ENCODE results near the gene DCDC2C.
"Not testable (repeated sequence)": the region's sequence is repeated elsewhere in the genome, so short reads cannot be mapped to it uniquely, and the experiment has no call there.

The DCDC2C gene

DNA sequence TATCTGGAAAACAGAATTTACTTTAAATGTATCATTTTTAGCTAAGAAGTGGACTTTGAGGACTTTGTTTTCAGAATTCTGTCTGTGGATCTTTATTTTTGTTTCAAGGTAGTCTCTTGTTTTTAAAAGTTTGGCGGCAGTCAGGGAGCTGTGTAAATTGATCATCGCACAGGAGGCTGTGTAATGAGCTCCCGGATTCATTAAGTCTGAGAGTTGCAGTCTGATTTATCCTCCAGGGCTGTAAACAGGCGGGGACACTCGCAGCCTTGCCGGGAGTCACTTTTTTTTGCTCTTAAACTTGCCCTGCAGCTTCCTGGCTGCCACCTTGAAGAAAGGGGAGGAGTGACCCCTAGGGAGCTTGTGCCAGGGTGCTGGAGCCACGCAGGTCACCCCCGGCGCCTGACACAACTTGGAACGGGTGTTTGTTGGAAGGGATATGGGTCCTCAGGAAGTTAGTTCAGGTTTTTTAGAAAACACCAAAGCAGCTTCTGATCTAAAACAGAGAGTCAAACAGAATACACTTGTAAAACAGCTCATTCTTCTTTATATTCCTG is 76.2 kb downstream of the DCDC2C start:
- no peak for DNase-seq

DNA sequence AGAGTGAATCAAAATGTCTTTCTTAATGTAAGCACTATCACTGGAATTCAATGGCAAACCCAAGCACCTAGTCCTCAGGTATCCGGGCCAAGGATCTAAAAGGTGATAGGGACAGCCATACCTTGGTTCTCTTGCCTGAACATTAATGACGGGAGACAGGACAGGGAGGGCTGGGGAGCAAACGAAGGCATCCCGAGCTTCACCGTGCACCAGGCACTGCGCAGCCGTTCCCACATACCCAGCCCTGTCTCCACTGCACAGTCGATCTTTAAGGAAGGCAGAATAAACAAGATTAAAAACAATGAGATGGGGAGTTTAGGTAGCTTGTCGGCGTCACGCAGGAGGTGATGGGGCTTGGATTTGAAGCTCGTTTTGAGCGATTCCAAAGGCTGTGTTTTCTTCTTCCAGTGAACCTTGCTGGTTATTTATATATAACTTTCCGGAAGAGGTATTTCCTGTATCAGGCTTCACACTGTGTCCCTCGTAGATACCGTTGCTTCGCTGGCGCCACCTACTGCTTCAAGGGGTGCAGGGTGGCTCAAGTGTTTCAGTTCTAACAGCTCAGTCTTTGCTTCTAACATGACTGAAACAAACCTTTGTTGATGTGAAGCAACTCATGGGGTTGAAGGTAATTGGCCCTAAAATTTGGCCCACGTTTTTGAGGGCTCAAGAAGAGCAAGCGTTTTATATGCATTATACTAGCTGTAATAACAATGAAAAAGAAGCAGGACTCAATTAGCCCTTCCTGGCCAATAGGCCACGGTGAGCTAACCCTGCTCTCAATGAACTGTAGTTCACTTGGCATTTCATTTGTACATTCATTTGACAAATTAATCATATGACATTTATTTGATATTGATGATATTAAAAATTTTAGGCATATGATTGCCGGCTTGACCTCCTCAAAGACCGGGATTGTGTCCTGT is 77.4 kb downstream of the DCDC2C start:
- DNase-seq: peak; percentile 50

DNA sequence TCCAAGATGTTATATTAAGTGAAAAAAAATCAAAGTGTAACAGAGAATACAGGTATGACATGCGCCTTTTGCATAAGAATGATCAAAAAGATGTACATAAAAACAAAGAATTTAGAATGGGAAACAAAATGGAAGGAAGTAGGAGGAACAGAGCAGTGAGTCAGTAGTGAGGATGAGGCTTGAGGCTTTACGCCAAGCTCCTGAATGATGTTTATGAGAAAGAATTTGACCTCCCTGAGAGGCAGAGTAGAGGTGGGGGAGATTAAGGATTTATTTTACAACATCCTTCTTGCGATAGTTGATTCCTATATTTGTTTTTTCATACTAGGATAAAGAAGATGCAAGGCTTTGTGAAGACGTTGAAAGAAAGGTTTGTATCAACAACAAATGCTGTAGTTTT is 81.4 kb downstream of the DCDC2C start:
- DNase-seq: no peak

DNA sequence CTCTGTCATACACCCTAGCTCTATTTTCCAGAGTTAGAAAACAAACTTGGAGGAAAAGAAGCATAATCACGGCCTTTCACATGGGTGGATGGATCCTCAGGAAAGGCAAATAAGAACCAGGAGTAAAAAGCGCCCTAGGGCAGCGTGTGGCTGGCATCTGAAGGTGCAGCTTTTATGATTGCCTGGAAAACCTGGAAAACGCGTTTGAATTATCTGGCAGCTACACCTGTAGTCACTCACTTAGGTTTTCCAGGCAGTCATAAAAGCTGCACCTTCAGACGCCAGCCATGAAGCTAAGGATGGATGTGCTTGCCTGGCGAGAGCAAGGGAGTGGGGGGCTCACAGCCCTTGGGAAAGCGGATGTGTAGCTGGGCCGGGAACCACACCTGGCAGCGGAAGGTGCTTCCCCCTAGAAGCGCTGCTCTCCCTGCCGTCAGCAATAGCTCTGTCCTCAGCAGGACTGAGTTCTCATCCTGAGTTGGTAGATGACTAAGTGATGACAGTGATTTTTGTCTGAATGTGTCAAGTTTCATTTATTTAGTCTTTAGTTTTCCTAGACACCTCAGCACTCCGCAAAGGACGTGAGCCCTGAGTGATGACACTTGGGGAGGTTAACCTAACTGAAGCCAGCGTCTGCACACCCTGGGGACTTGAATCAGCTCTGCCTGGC is 82.0 kb downstream of the DCDC2C start:
- DNase-seq: no peak

DNA sequence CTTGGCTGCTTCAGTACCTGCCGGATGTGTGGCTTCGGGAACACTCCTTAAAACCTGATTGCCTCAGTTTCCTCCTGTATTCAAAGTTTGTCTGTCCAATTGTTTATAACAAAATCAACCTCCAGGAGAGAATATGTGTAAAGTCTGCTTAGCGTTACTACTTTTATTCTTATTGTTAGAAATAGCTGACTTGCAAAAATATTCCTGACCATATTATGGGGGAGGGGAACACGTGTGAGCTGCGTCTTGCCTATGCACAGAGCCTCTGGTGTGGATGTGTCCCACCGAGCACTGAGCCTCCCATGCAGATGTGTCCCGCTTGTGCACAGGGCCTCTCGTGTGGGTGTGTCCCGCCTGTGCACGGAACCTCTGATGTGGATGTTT is 82.5 kb downstream of the DCDC2C start:
- no peak for DNase-seq

DNA sequence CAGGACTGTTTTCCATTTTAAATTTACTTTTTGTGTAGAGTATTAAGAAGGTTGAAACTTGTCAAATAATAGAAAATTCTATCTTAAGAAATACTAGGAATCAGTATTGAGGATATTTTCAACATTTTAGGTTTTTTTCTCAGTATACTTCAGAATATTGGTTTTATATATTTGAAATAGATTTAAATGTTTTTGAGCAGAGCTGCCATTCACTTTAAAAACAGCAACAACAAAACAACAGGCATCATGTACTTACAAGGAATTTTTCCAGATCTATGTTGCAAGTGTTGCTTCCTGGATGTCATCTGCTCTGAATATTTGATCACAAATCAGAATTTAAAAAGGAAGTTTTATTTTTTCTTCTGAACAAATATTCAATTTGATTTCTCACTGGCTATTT is 84.4 kb downstream of the DCDC2C start:
- DNase-seq: no peak

DNA sequence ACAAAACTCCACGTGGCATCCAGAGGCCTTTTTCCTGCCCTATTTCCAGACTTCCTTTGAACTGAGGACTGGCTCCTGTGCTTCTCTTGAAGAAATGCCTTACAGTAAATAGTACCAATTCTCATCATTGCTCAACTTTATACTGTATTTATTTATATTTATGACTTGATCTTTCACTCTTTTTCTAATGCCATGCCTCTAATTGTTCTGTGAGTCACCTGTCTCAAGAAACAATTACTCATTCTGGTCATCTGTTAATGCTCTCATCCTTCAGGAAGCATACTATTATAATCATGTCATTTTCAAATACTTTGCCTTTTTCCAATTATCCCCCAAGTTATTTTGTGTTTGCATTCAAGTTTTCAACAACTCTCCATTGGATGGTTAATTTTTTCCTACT is 85.9 kb downstream of the DCDC2C start:
- DNase-seq: no peak

DNA sequence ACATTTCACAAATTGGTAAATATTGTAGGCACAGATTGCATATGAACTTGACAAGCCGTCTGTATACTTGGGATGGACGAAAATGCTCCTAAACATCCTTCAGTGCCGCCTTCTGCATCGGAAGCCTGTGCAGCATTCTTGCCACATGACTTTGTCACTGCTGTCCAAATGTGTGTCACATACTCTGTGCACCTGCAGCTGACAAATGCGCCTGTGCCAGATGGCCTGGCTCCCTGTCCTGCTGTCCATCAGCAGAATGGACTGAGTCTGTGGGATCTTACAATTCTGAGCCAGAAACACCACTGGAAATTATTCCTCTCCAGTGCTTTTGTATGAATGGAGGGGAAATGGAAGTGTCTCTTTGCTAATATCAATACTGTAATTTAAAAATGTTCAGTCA is 89.9 kb downstream of the DCDC2C start:
- no peak for DNase-seq

DNA sequence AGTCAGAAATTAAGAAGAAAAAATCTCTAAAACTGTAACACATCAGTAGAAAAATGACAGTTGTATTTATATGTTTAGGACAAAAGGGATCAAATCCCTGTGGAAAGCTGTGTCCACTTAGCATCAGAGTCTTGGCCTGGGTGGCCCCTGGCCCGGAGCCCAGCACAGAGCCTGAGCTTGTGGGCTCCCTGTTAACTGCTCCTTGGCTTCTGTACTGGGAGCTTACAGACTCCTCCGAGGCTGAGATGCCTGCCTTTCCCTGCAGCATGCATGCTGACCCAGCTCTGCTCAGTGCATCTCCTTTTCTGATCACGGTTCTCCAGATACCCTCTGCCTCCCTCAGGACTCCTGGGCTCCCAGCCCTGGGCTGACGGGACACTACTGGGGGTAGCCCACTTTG is 98.1 kb downstream of the DCDC2C start:
- DNase-seq: no peak

DNA sequence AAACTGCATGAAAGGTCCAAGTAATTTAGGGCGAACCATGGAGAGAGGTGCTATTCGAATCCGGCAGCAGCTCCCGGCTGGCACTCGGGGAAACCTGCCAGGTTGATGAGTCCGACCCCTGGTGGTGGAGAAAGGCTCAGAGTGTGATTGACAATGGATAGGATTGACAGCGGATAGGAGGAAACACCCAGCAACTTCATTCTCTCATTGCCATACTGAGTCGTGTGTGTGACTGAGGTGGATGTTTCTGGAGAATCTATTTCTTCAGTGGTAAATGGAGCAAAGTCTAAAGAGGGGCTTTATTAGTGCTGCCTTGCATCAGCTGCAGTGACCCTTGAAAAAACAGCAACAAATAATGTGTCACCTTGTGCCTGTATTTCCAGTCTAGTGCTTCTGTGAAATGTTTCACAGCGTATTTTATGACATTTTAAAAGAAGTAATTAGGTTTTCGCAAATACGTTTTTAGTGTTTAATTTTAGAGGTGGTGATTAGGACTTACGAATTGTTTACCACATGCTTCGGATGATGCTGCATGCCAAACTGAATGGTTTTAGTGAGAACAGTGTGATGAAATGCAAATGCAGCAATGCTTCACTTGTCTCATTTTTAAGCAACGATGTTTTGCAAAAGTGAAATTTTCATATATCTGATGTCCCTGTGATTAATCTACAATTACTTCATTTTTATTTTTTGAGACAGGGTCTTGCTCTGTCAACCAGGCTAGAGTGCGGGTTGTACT is 102.0 kb downstream of the DCDC2C start:
- DNase-seq: no peak

DNA sequence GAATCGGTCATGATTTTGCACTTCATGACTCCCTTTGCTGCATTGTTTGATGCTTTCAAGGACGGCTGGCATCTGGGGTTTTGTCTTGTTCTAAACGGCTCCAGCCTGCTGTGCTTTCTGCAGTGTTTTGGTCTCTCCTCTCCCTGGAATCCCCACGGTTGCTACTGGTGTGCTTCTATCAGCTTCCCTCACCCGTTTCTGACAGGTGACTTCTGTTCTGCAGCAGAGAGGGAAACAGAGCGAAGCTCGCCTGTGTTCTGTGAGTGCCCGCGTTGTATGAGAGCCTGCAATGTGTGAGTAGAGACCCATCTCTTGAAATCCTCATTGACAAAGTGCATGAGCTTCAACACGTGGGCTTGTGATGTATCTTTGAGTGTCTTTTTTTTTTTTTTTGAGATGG is 102.8 kb downstream of the DCDC2C start:
- no peak for DNase-seq

DNA sequence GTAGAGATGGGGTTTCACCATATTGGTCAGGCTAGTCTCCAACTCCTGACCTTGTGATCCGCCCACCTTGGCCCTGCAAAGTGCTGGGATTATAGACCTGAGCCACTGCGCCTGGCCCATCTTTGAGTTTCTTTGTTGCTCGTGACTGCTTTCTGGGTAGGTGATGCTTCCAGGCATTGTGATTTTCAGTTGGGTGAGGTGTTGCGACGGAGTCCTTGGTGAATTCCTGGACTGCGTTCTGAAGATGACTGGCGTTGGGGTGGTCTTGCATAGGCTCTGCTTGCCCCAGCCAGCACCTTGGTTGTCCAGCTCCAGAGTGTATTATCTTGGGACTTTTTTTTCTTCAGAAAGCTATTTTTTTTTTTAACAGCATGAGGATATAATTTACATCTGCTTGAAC is 103.4 kb downstream of the DCDC2C start:
- DNase-seq: no peak

DNA sequence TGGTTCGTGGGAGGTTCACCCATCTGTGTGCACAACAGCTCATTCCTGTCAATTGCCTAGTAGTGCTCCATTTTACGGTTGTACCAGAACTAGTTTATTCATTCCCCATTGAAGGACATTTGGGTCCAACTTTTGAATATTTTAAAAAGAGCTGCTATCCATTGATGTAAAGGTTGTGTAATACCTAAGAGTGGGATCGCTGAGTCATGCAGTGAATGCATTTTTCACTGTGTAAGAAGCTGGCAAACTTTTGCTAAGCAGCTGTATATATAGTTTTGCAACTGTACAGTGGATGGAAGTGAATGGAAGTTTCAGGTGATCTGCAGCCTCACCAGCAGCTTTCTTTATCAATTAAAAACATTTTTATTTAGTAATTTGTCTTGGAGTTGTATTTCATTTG is 104.5 kb downstream of the DCDC2C start:
- no peak for DNase-seq

DNA sequence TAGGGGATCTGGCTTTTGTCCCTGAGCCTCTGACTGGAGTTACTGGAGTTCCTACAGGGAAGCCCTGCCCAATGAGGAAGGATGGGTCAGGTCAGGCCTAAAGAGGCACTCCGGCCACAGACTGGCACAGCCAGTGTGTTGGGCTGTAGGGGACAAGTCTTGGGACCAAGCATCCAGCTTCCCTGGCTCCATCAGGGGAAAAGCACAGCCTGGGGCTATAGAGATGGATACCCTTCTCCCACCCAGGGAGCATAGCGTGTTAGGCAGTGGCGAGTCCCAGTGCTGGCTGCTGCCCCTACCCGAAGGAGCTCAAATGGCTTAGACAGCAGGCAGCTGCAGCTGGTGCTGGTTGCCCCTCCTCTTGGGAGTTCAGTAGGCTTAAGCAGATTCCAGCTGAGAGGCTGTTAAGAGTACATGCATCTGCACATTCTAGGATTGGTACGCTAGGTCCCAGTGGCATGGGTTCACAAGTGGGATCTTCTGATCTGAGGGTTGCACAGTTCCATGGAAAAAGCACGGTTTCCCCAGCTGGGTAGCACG is 111.4 kb downstream of the DCDC2C start:
- DNase-seq: no peak

DNA sequence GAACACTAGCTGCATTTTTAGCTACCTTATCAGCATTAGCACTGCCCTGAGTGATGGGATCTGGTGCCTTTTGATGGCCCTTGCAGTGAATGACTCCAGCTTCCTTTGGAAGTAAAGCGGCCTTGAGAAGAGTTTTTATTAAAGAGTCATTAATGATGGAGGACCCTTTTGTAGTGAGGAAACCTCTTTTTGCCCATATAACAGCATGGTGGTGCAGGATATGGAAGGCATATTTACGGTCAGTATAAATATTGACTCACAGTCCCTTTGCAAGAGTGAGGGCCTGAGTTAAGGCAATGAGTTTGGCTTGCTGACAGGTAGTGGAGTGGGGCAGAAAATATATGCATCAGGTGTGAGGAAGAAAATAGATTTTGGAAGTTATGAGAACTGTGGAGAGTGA is 113.8 kb downstream of the DCDC2C start:
- not testable (repeated sequence) for DNase-seq

DNA sequence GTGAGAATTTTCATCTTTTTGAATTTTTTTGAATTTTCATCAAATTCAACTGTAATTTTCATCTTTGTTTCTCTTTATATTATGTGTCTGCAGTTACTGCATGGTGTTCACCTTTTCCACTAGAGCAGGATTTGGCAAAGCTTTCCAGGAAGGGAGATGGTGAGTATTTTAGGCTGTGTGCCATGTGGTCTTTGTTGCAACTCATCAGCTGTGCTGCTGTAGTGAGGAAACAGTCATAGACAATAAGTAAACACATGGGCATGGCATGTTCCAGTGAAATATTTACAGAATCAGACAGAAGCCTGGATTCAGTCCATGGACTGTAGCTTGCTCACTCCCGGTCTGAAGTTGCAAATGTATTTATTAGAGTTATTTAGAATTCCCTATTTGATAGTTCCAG is 120.4 kb downstream of the DCDC2C start:
- DNase-seq: peak; percentile 2

DNA sequence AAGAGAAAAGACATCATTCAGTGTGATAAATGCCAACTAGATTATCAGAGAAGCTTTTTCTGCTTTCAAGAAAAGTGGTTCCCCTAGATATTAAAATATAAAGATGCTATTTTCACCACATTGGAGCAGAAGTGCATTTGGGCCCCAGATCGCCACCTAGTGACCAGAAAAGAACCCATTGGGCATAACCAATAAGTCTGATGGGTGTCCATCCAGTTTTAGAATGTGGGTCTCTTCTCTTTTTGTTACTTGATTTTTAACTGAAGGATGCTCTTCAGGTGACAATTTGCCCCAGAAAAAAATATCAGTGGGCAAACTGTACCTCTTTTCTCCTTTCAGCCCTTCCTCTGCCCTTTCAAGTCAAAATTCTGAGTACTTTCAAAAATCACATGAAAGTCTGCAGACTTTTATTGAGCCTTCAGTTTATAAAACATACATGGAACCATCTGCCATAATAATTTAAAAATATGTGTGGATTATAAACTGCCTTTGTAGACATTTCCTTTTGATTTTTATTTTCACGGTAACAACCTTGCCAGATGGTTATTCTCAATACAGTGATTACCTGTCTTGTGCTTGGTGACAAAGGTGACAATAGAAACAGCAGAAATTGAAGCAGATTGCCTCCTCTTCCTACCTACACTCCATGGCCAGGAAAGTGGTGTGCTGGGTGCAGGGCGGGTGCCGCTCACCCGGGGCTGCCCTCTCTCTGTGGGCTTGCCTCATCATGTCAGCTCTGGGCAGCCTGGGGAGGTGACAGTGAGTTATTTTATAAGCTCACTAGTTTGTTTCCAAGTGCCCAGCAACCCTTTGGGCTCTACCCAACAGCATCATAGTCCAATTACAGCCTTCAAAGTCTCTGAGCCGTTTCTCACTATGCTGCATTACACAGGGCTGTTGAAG is 124.5 kb downstream of the DCDC2C start:
- peak; percentile 7 for DNase-seq

DNA sequence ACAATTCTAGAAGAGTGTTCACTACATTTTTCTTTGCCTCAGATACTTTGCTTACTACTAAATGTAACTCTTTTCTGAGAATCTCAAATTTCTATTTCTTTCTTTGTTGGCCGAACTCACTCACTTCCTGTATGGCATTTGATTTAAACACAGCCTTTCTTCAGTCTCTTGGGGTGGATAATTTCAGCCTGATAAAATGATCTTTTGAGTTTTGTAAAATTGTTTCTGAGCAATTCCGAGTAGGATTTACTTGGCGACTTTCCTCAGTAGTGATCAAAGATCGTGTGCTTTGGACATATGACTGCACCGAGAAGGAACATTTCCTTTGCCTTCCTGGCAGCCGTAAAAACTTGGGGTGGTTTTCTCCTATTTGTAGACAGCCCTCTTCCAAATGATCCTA is 127.4 kb downstream of the DCDC2C start:
- DNase-seq: no peak

DNA sequence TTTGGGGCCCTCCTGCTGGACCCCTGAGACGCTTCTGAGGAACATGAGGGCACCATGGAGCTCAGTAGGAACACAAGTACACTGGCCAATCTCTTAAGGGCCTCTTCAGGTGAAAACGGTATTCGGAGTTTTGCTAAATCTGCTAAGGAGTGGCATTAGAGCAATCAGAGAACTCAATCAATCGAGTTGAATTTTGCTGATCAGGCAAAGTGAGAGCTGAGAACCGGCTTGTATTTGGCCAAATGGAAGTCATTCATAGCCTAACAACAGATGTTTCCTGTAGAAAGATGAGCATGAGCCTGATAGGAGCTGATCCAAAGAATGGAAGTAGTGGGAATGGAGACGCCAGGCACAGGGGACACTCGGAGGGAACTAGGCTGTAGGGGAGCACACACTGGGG is 133.7 kb downstream of the DCDC2C start:
- no peak for DNase-seq

DNA sequence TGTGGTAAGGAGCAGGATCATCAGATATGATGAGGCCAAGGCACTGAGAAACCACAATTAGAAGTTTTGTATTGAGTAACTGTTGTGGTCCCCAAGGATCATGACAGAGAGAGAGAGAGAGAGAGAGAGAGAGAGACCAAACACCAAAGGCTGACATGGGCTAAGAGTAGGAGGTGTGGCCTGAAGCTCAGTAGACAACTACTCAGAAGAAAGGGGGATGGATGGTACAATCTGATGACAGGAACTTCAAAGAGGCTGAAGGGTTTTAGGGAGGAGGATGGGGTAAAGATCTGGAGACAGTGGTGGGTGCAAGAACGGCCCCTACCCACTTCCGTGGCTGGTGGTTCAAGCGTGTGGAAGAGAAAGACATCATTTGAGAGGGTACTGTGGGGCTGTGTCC is 135.0 kb downstream of the DCDC2C start:
- no peak for DNase-seq

DNA sequence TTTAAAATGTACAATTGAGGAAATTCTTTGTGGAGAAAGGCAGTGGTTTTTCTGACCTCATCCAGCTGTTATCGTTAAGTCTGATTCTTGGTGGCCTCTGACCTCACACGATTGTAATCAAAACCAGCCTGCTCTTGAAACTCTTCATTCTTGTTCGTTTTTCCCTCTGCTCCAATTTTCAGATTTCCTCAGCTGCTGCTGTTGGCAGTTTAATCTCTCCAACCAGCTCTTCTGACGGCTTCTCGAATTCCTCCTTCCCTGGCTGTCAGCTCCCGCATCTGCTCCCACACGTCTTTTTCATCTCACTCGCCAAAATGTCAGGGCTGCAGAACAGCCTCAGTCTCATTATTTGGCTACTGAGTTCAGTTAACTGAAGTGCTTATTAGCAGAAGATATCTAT is 136.1 kb downstream of the DCDC2C start:
- DNase-seq: no peak

DNA sequence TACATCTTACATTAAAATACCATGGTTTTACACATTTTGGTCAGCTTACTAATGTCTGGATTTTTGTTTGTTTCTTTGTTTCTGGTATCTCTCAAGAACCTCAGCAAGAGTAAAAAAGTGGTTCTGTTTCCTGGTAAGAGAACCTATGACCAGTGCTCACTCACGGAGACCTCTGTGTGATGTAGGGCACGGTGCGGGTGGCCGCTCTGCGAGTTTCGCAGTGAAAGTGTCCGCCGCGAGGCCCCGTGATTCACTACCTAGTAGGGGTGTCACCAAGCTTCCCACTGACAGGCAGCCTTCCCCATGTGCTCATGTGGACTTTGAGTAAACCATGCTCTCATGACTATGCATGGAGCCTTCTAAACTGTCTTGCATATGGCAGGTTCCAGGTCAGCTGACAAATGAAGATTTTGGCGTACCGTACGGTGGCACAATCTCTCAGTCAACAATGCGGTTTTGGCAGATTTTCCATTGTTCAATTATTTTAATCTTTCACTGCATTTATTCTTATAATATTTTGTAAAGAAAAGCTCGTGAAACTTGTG is 137.3 kb downstream of the DCDC2C start:
- no peak for DNase-seq

Data from NCI-H1105 treated with DMSO at 0.1 percent for 48 hours (cell line).